Breast epithelium (tissue), 3 donors: ENCODE data around the gene GPR34.

Experiments used
- CTCF ChIP-seq, 3 donors: fragments of 450-650 bp; IDR thresholded peaks; one replicate each; pipeline ENCODE4 v1.5.1; 2016 to 2017; ENCODE audit warnings: antibody characterized with exemption in 3 of 3, mild to moderate bottlenecking in 3 of 3, moderate library complexity in 3 of 3
- POLR2A ChIP-seq: fragments of 450-650 bp; IDR thresholded peaks from one replicate; pipeline ENCODE4 v1.6.1; 2016; ENCODE audit warnings: antibody characterized with exemption, mild to moderate bottlenecking, moderate library complexity
- POLR2AphosphoS5 ChIP-seq, 3 donors: sonication (generic); formaldehyde crosslinking; IDR thresholded peaks; one replicate each; pipeline ENCODE4 v1.6.1; 2017; ENCODE audit warnings: antibody characterized with exemption in 3 of 3

GRCh38 chrX:41695426-41695825 lies 6.7 kb downstream of the GPR34 start:
- TF ChIP-seq CTCF (IDR thresholded peaks at IDR 0.05) = no peak
- no peak for TF ChIP-seq POLR2A
- TF ChIP-seq POLR2AphosphoS5 (IDR thresholded peaks at IDR 0.05) = no peak
